Osteocyte (in vitro differentiated cells): ENCODE measurements around the gene CCNB2. TPM values are rescaled to one million over a fixed set of nuclear protein-coding genes. Genes with fewer than 3 reads are reported as not detected.

ENCODE experiments used
- DNase-seq: peaks from one replicate; pipeline ENCODE4 v3.0.0; 2021; ENCODE audit warnings: mixed read lengths; ENCODE audit not compliant: unreplicated experiment; ENCODE audit errors: extremely low spot score
- H3K27ac Mint-ChIP-seq: one replicate; pipeline ENCODE4 v1.8.0; 2021; ENCODE audit warnings: mild to moderate bottlenecking, mixed read lengths; ENCODE audit not compliant: unreplicated experiment
- H3K27me3 Mint-ChIP-seq: one replicate; pipeline ENCODE4 v1.8.0; 2021; ENCODE audit warnings: mixed read lengths; ENCODE audit not compliant: unreplicated experiment
- H3K36me3 Mint-ChIP-seq: one replicate; pipeline ENCODE4 v1.8.0; 2021; ENCODE audit warnings: mixed read lengths; ENCODE audit not compliant: unreplicated experiment
- H3K4me1 Mint-ChIP-seq: one replicate; pipeline ENCODE4 v1.8.0; 2021; ENCODE audit warnings: mixed read lengths; ENCODE audit not compliant: unreplicated experiment
- H3K4me3 Mint-ChIP-seq: one replicate; pipeline ENCODE4 v1.8.0; 2021; ENCODE audit warnings: mild to moderate bottlenecking, moderate library complexity, mixed read lengths; ENCODE audit not compliant: unreplicated experiment
- H3K9me3 Mint-ChIP-seq: one replicate; pipeline ENCODE4 v1.8.0; 2021; ENCODE audit warnings: mixed read lengths; ENCODE audit not compliant: unreplicated experiment
- CTCF ChIP-seq: fragments of 200-600 bp; sonication (generic); IDR thresholded peaks from 2 replicates; pipeline ENCODE4 v1.5.0; 2021; ENCODE audit warnings: antibody characterized with exemption, mild to moderate bottlenecking, moderate library complexity
- total RNA-seq: library from RNA; stranded (reverse); gene quantifications from 2 replicates; pipeline ENCODE4 v1.2.1, GENCODE V29; 2021

Gene CCNB2
- total RNA-seq, 1 donor from 2014 or later = 12.7 TPM

- TF ChIP-seq CTCF = no peak
- Mint-ChIP-seq H3K27ac (no peak overlapping the region), H3K4me3 (no peak overlapping the region), H3K36me3 (peaks cover 39% of the 10 kb centered on the region), H3K9me3 (no peaks in the 10 kb centered on the region), H3K4me1 (peaks cover 17% of the 10 kb centered on the region), H3K27me3 (no peaks in the 10 kb centered on the region)
- DNase-seq = no peak
Measured at GRCh38 chr15:59150185-59150584, 45.2 kb downstream of the CCNB2 start.

- Mint-ChIP-seq H3K36me3 (peaks cover 41% of the 10 kb centered on the region), H3K27ac (no peak overlapping the region), H3K27me3 (no peaks in the 10 kb centered on the region), H3K9me3 (no peaks in the 10 kb centered on the region), H3K4me3 (no peak overlapping the region), H3K4me1 (peaks cover 16% of the 10 kb centered on the region)
- DNase-seq = no peak
- no peak for TF ChIP-seq CTCF
Measured at GRCh38 chr15:59152694-59153450, 47.9 kb downstream of the CCNB2 start.

GRCh38 chr15:59153466-59153865, 48.5 kb downstream of the CCNB2 start:
- no peaks in the 10 kb centered on the region for H3K9me3 Mint-ChIP-seq
- no peak overlapping the region for H3K4me3 Mint-ChIP-seq
- peaks cover 10% of the 10 kb centered on the region for H3K4me1 Mint-ChIP-seq
- H3K27ac Mint-ChIP-seq = no peak overlapping the region
- H3K27me3 Mint-ChIP-seq = no peaks in the 10 kb centered on the region
- TF ChIP-seq CTCF = no peak
- no peak for DNase-seq
- peaks cover 47% of the 10 kb centered on the region for H3K36me3 Mint-ChIP-seq

GRCh38 chr15:59154243-59154642, 49.3 kb downstream of the CCNB2 start:
- H3K27ac Mint-ChIP-seq = no peak overlapping the region
- no peaks in the 10 kb centered on the region for H3K27me3 Mint-ChIP-seq
- no peak for DNase-seq
- H3K4me3 Mint-ChIP-seq = no peak overlapping the region
- TF ChIP-seq CTCF = no peak
- peaks cover 6% of the 10 kb centered on the region for H3K4me1 Mint-ChIP-seq
- H3K9me3 Mint-ChIP-seq = no peaks in the 10 kb centered on the region
- peaks cover 49% of the 10 kb centered on the region for H3K36me3 Mint-ChIP-seq

GRCh38 chr15:59155431-59155830, 50.5 kb downstream of the CCNB2 start:
- Mint-ChIP-seq H3K27me3 (no peaks in the 10 kb centered on the region), H3K9me3 (no peaks in the 10 kb centered on the region), H3K4me1 (peaks cover 2% of the 10 kb centered on the region), H3K36me3 (peaks cover 48% of the 10 kb centered on the region), H3K4me3 (no peak overlapping the region), H3K27ac (no peak overlapping the region)
- no peak for TF ChIP-seq CTCF
- no peak for DNase-seq
